ENCODE data around the gene SIX1.

DNA sequence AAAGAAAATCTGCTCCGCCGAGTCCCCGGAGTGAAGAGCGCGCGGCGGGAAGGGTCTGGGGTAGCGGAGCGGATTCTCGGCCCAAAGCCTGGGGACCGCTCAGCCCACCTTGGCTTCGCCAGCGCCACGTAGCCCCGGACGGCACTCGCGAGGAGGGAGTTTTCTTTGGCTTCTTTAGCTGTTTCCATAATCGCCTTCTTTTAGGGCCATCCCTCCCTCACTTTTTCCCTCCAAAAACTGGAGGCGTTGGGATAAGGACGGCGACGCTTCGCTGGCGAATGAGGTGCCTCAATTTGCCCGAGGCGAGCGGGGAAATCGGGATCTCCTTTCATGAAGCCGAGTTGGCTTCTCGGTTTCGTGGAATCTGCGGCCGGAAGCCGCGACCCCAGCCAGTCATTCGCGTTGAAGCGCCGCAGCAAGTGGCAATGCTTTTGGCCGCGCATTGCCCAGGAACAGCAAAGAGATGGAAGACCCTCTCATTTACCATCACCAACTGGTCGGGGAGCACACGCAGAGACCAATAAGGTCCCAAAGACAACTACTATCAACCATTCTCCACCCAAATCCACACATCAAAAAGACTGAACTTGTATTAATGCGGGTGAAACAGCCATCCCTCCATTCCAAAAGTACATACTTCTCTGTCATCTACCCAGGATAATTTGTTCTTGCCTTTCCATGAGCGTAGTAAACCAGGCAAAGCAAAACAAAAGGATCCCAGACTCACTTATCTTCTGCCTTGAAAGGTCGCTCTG, 8.4 kb upstream of the SIX1 start:
- TF ChIP-seq, protein P1, sequence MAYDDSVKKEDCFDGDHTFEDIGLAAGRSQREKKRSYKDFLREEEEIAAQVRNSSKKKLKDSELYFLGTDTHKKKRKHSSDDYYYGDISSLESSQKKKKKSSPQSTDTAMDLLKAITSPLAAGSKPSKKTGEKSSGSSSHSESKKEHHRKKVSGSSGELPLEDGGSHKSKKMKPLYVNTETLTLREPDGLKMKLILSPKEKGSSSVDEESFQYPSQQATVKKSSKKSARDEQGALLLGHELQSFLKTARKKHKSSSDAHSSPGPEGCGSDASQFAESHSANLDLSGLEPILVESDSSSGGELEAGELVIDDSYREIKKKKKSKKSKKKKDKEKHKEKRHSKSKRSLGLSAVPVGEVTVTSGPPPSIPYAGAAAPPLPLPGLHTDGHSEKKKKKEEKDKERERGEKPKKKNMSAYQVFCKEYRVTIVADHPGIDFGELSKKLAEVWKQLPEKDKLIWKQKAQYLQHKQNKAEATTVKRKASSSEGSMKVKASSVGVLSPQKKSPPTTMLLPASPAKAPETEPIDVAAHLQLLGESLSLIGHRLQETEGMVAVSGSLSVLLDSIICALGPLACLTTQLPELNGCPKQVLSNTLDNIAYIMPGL (CRISPR knock-in tag; IDR thresholded peaks at IDR 0.05): no peak
- TF ChIP-seq ELF4 (CRISPR knock-in tag; IDR thresholded peaks at IDR 0.05; ENCODE audit: low read depth) (no peak), FOXP1 (CRISPR knock-in tag; IDR thresholded peaks at IDR 0.05; ENCODE audit: borderline replicate concordance) (no peak), TEAD4 (CRISPR knock-in tag; IDR thresholded peaks at IDR 0.05) (no peak)
- TF ChIP-seq, protein P2, sequence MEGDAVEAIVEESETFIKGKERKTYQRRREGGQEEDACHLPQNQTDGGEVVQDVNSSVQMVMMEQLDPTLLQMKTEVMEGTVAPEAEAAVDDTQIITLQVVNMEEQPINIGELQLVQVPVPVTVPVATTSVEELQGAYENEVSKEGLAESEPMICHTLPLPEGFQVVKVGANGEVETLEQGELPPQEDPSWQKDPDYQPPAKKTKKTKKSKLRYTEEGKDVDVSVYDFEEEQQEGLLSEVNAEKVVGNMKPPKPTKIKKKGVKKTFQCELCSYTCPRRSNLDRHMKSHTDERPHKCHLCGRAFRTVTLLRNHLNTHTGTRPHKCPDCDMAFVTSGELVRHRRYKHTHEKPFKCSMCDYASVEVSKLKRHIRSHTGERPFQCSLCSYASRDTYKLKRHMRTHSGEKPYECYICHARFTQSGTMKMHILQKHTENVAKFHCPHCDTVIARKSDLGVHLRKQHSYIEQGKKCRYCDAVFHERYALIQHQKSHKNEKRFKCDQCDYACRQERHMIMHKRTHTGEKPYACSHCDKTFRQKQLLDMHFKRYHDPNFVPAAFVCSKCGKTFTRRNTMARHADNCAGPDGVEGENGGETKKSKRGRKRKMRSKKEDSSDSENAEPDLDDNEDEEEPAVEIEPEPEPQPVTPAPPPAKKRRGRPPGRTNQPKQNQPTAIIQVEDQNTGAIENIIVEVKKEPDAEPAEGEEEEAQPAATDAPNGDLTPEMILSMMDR (IDR thresholded peaks at IDR 0.05): no peak
- TF ChIP-seq, protein P3, sequence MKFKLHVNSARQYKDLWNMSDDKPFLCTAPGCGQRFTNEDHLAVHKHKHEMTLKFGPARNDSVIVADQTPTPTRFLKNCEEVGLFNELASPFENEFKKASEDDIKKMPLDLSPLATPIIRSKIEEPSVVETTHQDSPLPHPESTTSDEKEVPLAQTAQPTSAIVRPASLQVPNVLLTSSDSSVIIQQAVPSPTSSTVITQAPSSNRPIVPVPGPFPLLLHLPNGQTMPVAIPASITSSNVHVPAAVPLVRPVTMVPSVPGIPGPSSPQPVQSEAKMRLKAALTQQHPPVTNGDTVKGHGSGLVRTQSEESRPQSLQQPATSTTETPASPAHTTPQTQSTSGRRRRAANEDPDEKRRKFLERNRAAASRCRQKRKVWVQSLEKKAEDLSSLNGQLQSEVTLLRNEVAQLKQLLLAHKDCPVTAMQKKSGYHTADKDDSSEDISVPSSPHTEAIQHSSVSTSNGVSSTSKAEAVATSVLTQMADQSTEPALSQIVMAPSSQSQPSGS (CRISPR knock-in tag; IDR thresholded peaks at IDR 0.05; ENCODE audit: borderline replicate concordance, low read depth): no peak
- TF ChIP-seq, protein P4, sequence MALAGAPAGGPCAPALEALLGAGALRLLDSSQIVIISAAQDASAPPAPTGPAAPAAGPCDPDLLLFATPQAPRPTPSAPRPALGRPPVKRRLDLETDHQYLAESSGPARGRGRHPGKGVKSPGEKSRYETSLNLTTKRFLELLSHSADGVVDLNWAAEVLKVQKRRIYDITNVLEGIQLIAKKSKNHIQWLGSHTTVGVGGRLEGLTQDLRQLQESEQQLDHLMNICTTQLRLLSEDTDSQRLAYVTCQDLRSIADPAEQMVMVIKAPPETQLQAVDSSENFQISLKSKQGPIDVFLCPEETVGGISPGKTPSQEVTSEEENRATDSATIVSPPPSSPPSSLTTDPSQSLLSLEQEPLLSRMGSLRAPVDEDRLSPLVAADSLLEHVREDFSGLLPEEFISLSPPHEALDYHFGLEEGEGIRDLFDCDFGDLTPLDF (CRISPR knock-in tag; IDR thresholded peaks at IDR 0.05): no peak

All from WTC11 (cell line).